WTC11 (cell line): Measurements from ENCODE around the gene TIMM13. TPM values are rescaled to one million over a fixed set of nuclear protein-coding genes. Genes with fewer than 3 reads are reported as not detected.

Experiments
- ATAC-seq: fragments of 200-7000 bp; cut with Tn5 transposase; 2 replicates; pipeline ENCODE4 v1.10.0; 2021; ENCODE audit warnings: mild to moderate bottlenecking, moderate library complexity
- CTCF ChIA-PET: fragments of 300-600 bp; sonication (Branson Sonifier 250); formaldehyde crosslinking; loops from one replicate; lab custom pipeline; 2021; ENCODE audit warnings: antibody characterized with exemption; lab: Charles Lee
- POLR2A ChIA-PET: fragments of 350-600 bp; sonication (Branson Sonifier 250); formaldehyde crosslinking; loops from one replicate; lab custom pipeline; 2021; ENCODE audit warnings: antibody characterized with exemption; lab: Charles Lee
- DNase-seq: peaks from one replicate; pipeline ENCODE4 v3.0.0; 2021; ENCODE audit warnings: low spot score
- H3K27ac Mint-ChIP-seq: 2 replicates; pipeline ENCODE4 v1.8.0; 2021; ENCODE audit warnings: mixed read lengths
- H3K27me3 Mint-ChIP-seq: 2 replicates; pipeline ENCODE4 v1.8.0; 2021; ENCODE audit warnings: low read depth, mild to moderate bottlenecking, moderate library complexity, mixed read lengths
- H3K36me3 Mint-ChIP-seq: 2 replicates; pipeline ENCODE4 v1.8.0; 2021; ENCODE audit warnings: mixed read lengths
- H3K4me1 Mint-ChIP-seq: 2 replicates; pipeline ENCODE4 v1.8.0; 2022; ENCODE audit warnings: mixed read lengths
- H3K4me3 Mint-ChIP-seq: 2 replicates; pipeline ENCODE4 v1.8.0; 2021; ENCODE audit warnings: mild to moderate bottlenecking, moderate library complexity, mixed read lengths
- H3K9me3 Mint-ChIP-seq: 2 replicates; pipeline ENCODE4 v1.8.0; 2021; ENCODE audit warnings: mixed read lengths
- CBFB ChIP-seq: sonication (generic); formaldehyde crosslinking; IDR thresholded peaks from 2 replicates; pipeline ENCODE4 v1.8.1; 2022; ENCODE audit warnings: mild to moderate bottlenecking, low read depth, missing genetic modification reagents
- CREB1 ChIP-seq: sonication (generic); formaldehyde crosslinking; IDR thresholded peaks from 2 replicates; pipeline ENCODE4 v1.8.0; 2023; ENCODE audit warnings: mild to moderate bottlenecking, missing genetic modification reagents
- ELF4 ChIP-seq: sonication (generic); formaldehyde crosslinking; IDR thresholded peaks from 2 replicates; pipeline ENCODE4 v1.8.1; 2022; ENCODE audit warnings: low read depth, mild to moderate bottlenecking, moderate library complexity, missing genetic modification reagents
- FOXP4 ChIP-seq: sonication (generic); formaldehyde crosslinking; IDR thresholded peaks from 2 replicates; pipeline ENCODE4 v1.8.0; 2022; ENCODE audit warnings: mild to moderate bottlenecking, missing genetic modification reagents
- GRHL2 ChIP-seq: fragments of 250-450 bp; sonication (Bioruptor Pico); IDR thresholded peaks from 2 replicates; pipeline ENCODE4 v1.8.0; 2022; ENCODE audit warnings: mild to moderate bottlenecking, moderate library complexity; ENCODE audit not compliant: insufficient replicate concordance, severe bottlenecking
- KAT7 ChIP-seq: sonication (generic); formaldehyde crosslinking; IDR thresholded peaks from 2 replicates; pipeline ENCODE4 v1.8.1; 2023; ENCODE audit warnings: missing genetic modification reagents, mild to moderate bottlenecking, borderline replicate concordance
- MAX ChIP-seq: sonication (generic); formaldehyde crosslinking; IDR thresholded peaks from 2 replicates; pipeline ENCODE4 v1.8.0; 2022; ENCODE audit warnings: mild to moderate bottlenecking, missing genetic modification reagents
- NFE2L1 ChIP-seq: sonication (generic); formaldehyde crosslinking; IDR thresholded peaks from 2 replicates; pipeline ENCODE4 v1.8.1; 2023; ENCODE audit warnings: missing genetic modification reagents
- PREB ChIP-seq: sonication (generic); formaldehyde crosslinking; IDR thresholded peaks from 2 replicates; pipeline ENCODE4 v1.8.1; 2022; ENCODE audit warnings: mild to moderate bottlenecking, missing genetic modification reagents, moderate library complexity, borderline replicate concordance
- SMAD3 ChIP-seq: sonication (generic); formaldehyde crosslinking; IDR thresholded peaks from 2 replicates; pipeline ENCODE4 v1.8.0; 2022; ENCODE audit warnings: missing genetic modification reagents, mild to moderate bottlenecking, borderline replicate concordance
- TEAD1 ChIP-seq: sonication (generic); formaldehyde crosslinking; IDR thresholded peaks from 2 replicates; pipeline ENCODE4 v1.8.0; 2022; ENCODE audit warnings: mild to moderate bottlenecking, missing genetic modification reagents
- ZNF121 ChIP-seq: sonication (generic); formaldehyde crosslinking; IDR thresholded peaks from 2 replicates; pipeline ENCODE4 v1.8.0; 2023; ENCODE audit warnings: missing genetic modification reagents
- ZNF396 ChIP-seq: fragments of 250-450 bp; sonication (Bioruptor Pico); IDR thresholded peaks from 2 replicates; pipeline ENCODE4 v1.8.0; 2021; ENCODE audit warnings: mild to moderate bottlenecking, moderate library complexity, borderline replicate concordance
- total RNA-seq: library from RNA; stranded (reverse); gene quantifications from 3 replicates; pipeline ENCODE4 v1.2.3, GENCODE V29; 2021
- TF ChIP-seq, protein P1 (sequence below): fragments of 250-450 bp; sonication (Bioruptor Pico); IDR thresholded peaks from 2 replicates; pipeline ENCODE4 v1.9.0; 2021; ENCODE audit warnings: moderate library complexity, mild to moderate bottlenecking, inconsistent platforms, borderline replicate concordance
- TF ChIP-seq, protein P2 (sequence below): sonication (generic); formaldehyde crosslinking; IDR thresholded peaks from 2 replicates; pipeline ENCODE4 v1.8.0; 2023; ENCODE audit warnings: mild to moderate bottlenecking, missing genetic modification reagents
- TF ChIP-seq, protein P3 (sequence below): sonication (generic); formaldehyde crosslinking; IDR thresholded peaks from 2 replicates; pipeline ENCODE4 v1.8.1; 2022; ENCODE audit warnings: mild to moderate bottlenecking, moderate library complexity, missing genetic modification reagents

Gene TIMM13
- total RNA-seq, 1 experiment from 2014 or later = 342 TPM

DNA sequence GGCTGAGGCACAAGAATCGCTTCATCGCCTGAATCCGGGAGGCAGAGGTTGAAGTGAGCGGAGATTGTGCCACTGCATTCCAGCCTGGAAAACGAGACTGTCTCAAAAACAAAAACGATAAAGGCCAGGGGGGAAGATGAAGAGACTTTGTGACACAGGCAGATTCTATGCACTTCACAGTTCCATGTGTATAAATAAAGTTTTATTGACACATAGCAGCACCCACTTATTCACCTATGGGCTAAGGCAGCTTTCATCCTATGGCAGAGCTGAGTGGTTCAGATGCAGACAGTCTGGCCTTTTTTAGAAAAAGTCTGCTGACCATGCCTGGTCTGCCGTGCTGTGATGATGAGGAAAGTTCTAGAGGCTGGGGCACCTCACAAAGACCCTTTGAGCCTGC, 23.8 kb upstream of the TIMM13 start (continued):
- no peak for TF ChIP-seq CBFB (CRISPR knock-in tag)
- TF ChIP-seq, protein P1, sequence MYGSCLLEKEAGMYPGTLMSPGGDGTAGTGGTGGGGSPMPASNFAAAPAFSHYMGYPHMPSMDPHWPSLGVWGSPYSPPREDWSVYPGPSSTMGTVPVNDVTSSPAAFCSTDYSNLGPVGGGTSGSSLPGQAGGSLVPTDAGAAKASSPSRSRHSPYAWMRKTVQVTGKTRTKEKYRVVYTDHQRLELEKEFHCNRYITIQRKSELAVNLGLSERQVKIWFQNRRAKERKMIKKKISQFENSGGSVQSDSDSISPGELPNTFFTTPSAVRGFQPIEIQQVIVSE = no peak
- TF ChIP-seq SMAD3 = no peak

GRCh38 chr19:2449019-2449418, 21.6 kb upstream of the TIMM13 start:
- no peak for TF ChIP-seq CREB1 (CRISPR knock-in tag)
- TF ChIP-seq, protein P2, sequence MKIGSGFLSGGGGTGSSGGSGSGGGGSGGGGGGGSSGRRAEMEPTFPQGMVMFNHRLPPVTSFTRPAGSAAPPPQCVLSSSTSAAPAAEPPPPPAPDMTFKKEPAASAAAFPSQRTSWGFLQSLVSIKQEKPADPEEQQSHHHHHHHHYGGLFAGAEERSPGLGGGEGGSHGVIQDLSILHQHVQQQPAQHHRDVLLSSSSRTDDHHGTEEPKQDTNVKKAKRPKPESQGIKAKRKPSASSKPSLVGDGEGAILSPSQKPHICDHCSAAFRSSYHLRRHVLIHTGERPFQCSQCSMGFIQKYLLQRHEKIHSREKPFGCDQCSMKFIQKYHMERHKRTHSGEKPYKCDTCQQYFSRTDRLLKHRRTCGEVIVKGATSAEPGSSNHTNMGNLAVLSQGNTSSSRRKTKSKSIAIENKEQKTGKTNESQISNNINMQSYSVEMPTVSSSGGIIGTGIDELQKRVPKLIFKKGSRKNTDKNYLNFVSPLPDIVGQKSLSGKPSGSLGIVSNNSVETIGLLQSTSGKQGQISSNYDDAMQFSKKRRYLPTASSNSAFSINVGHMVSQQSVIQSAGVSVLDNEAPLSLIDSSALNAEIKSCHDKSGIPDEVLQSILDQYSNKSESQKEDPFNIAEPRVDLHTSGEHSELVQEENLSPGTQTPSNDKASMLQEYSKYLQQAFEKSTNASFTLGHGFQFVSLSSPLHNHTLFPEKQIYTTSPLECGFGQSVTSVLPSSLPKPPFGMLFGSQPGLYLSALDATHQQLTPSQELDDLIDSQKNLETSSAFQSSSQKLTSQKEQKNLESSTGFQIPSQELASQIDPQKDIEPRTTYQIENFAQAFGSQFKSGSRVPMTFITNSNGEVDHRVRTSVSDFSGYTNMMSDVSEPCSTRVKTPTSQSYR (CRISPR knock-in tag) = no peak
- TF ChIP-seq ZNF121 (CRISPR knock-in tag) = peak; percentile 77
- TF ChIP-seq FOXP4 (CRISPR knock-in tag) = no peak
- TF ChIP-seq ELF4 (CRISPR knock-in tag) = no peak
- ATAC-seq = no peak
- Mint-ChIP-seq H3K27me3 (no peaks in the 10 kb centered on the region), H3K9me3 (no peaks in the 10 kb centered on the region), H3K27ac (no peak overlapping the region; the same call in 1 of the 2 replicates), H3K4me1 (peaks cover 9% of the 10 kb centered on the region), H3K36me3 (peaks cover 3% of the 10 kb centered on the region), H3K4me3 (no peak overlapping the region)
- ChIA-PET CTCF (no interaction called here), POLR2A (no interaction called here)
- DNase-seq = no peak

DNA sequence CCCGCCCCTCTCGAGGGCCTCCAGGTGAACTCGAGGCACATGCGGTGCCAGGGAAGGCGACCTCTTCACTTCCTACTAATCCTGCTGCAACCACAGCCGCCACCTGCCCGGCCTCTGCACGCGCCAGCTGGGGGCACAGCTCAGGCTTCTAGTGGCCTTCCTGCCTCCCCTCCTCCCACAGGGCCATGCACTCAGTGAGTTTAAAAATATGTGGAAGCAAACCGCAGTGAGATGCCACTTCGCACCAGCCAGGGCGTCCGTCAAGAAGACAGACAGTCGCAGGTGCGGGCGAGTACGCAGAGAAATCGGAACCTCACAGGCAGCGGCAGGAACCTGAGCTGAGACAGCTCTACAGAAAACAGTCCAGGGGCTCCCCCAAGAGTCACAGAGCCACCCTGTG, 19.0 kb upstream of the TIMM13 start:
- peak; percentile 33; the same call in 1 of the 2 replicates for ATAC-seq
- ChIA-PET CTCF (interaction anchor here (1.2 to 1.4 kb wide), 2 partner anchors 10 to 15 kb away, joined by 3 read pairs; partner anchors contain the start of gene LMNB2), POLR2A (no interaction called here)
- Mint-ChIP-seq H3K4me1 (peaks cover 6% of the 10 kb centered on the region), H3K27me3 (no peaks in the 10 kb centered on the region), H3K27ac (peak overlapping the region; percentile 86; the same call in 1 of the 2 replicates), H3K36me3 (peaks cover 12% of the 10 kb centered on the region), H3K4me3 (no peak overlapping the region), H3K9me3 (no peaks in the 10 kb centered on the region)
- TF ChIP-seq TEAD1 (CRISPR knock-in tag) (no peak), GRHL2 (CRISPR knock-in tag) (no peak), ZNF396 (CRISPR knock-in tag) (no peak), KAT7 (CRISPR knock-in tag) (no peak), MAX (CRISPR knock-in tag) (no peak), NFE2L1 (CRISPR knock-in tag) (no peak), PREB (CRISPR knock-in tag) (no peak)
- TF ChIP-seq, protein P3, sequence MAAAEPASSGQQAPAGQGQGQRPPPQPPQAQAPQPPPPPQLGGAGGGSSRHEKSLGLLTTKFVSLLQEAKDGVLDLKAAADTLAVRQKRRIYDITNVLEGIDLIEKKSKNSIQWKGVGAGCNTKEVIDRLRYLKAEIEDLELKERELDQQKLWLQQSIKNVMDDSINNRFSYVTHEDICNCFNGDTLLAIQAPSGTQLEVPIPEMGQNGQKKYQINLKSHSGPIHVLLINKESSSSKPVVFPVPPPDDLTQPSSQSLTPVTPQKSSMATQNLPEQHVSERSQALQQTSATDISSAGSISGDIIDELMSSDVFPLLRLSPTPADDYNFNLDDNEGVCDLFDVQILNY (CRISPR knock-in tag) = no peak
- no peak for DNase-seq
